ENCODE results near the gene GTF2IRD1. TPM values are rescaled to one million over a fixed set of nuclear protein-coding genes. Genes with fewer than 3 reads are reported as not detected.
"Not testable (repeated sequence)": the region's sequence is repeated elsewhere in the genome, so short reads cannot be mapped to it uniquely, and the experiment has no call there.

GTF2IRD1 gene
- total RNA-seq, 1 experiment from 2014 or later: 53.6 TPM

DNA sequence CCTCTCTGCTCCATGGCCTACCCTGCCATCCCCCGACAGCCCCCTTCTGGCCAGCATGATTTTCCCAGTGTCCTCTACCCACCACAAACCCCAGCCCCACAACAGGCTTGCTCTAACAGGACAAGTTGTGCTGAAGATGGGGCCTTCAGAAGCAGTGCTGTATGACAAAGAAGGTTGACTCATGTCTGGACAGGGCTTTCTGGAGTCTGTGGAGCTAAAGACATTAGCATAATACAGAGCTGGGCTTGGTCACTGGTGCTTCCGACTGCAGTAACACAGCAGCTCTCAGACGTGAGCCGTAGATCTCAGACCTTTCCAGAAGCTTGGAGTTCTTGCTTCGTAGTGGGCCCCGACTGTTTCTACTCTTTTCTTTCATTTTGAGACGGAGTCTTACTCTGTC is 100.5 kb downstream of the GTF2IRD1 start:
- ChIA-PET POLR2A (no interaction called here), CTCF (no interaction called here)
- H3K36me3 ChIP-seq (ENCODE audit: control insufficient read depth, insufficient read depth, low read length): peaks cover 2% of the 10 kb centered on the region
- H3K9me3 ChIP-seq: no peaks in the 10 kb centered on the region
- H3K4me3 ChIP-seq (ENCODE audit: low read depth, low read length): no peak overlapping the region
- Mint-ChIP-seq H3K36me3 (ENCODE audit: insufficient read depth, unreplicated experiment) (peaks cover 49% of the 10 kb centered on the region), H3K9me3 (ENCODE audit: unreplicated experiment) (no peaks in the 10 kb centered on the region), H3K4me1 (ENCODE audit: low read depth, unreplicated experiment) (no peaks in the 10 kb centered on the region), H3K4me3 (ENCODE audit: unreplicated experiment) (no peak overlapping the region), H3K27ac (ENCODE audit: unreplicated experiment) (no peak overlapping the region), H3K27me3 (ENCODE audit: insufficient read depth, unreplicated experiment) (no peaks in the 10 kb centered on the region)
- H3K27me3 ChIP-seq (replicated peaks; ENCODE audit: control insufficient read depth, insufficient read depth, low read length): no peaks in the 10 kb centered on the region
- H3K4me1 ChIP-seq: no peaks in the 10 kb centered on the region
- intact Hi-C loops (cut with micrococcal nuclease; ENCODE audit: unreplicated experiment): no loop called here
- BruUV-seq (replicated peaks): no TSS peak
- DNase-seq: no peak
- TF ChIP-seq, protein P1, sequence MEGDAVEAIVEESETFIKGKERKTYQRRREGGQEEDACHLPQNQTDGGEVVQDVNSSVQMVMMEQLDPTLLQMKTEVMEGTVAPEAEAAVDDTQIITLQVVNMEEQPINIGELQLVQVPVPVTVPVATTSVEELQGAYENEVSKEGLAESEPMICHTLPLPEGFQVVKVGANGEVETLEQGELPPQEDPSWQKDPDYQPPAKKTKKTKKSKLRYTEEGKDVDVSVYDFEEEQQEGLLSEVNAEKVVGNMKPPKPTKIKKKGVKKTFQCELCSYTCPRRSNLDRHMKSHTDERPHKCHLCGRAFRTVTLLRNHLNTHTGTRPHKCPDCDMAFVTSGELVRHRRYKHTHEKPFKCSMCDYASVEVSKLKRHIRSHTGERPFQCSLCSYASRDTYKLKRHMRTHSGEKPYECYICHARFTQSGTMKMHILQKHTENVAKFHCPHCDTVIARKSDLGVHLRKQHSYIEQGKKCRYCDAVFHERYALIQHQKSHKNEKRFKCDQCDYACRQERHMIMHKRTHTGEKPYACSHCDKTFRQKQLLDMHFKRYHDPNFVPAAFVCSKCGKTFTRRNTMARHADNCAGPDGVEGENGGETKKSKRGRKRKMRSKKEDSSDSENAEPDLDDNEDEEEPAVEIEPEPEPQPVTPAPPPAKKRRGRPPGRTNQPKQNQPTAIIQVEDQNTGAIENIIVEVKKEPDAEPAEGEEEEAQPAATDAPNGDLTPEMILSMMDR (IDR thresholded peaks at IDR 0.05; ENCODE audit: insufficient read depth in 1 of 2, low read depth in 1 of 2, low read length in 1 of 2, severe bottlenecking in 1 of 2, unreplicated experiment in 1 of 2): no peak

- POLR2A ChIA-PET: no interaction called here
- intact Hi-C loops (cut with micrococcal nuclease; ENCODE audit: unreplicated experiment): no loop called here
- no TSS peak for BruUV-seq (replicated peaks)
Observed at GRCh38 chr7:74560086-74560719, 106.5 kb downstream of the GTF2IRD1 start.

DNA sequence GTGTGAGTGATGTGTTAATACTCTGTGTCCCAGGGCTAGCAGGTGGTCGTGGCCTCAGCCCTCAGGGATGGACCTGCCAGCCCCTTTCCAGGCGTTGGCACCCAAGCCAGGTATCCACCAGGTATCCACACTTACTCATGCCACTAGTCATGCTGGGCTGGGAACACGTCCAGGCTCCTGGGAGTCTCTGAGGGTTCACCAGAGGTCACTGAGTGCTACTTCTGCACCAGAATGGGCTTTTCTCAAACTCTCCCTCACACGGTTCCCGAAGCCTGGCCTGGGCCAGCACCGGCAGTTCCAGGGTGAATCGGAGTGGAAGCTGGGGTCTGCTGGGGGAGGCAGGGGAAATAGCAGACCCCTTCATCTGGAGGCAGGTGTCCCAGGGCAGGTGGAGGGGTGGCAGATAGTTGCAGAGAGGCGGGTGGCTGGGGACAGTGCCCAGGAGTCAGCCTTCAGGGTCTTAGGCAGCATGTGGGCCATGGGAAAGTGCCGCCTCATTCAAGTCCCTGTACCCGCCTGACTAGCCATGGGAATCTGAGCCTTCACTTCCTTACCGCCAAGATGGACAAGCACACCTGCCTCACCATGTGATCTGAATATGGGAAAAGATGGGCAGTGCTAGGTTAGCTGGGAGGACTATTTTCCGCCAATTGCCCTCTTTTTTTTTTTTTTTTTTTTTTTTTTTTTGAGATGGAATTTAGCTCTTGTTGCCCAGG is 108.3 kb downstream of the GTF2IRD1 start:
- no peak overlapping the region for H3K4me3 ChIP-seq (ENCODE audit: low read depth, low read length)
- BruUV-seq (replicated peaks): no TSS peak
- DNase-seq: no peak
- ChIA-PET CTCF (interaction anchor here (0.6 kb wide), 1 partner anchor 22 kb away, joined by 3 read pairs; no protein-coding TSS in a partner anchor), POLR2A (no interaction called here)
- H3K9me3 ChIP-seq: no peaks in the 10 kb centered on the region
- H3K36me3 ChIP-seq (ENCODE audit: control insufficient read depth, insufficient read depth, low read length): peaks cover under 1% of the 10 kb centered on the region
- H3K9me3 Mint-ChIP-seq (ENCODE audit: unreplicated experiment): no peaks in the 10 kb centered on the region
- no peaks in the 10 kb centered on the region for H3K27me3 Mint-ChIP-seq (ENCODE audit: insufficient read depth, unreplicated experiment)
- no peaks in the 10 kb centered on the region for H3K4me1 ChIP-seq
- no peaks in the 10 kb centered on the region for H3K27me3 ChIP-seq (replicated peaks; ENCODE audit: control insufficient read depth, insufficient read depth, low read length)
- H3K36me3 Mint-ChIP-seq (ENCODE audit: insufficient read depth, unreplicated experiment): peaks cover 52% of the 10 kb centered on the region
- intact Hi-C loops (cut with micrococcal nuclease; ENCODE audit: unreplicated experiment): no loop called here
- H3K27ac Mint-ChIP-seq (ENCODE audit: unreplicated experiment): no peak overlapping the region
- no peak overlapping the region for H3K4me3 Mint-ChIP-seq (ENCODE audit: unreplicated experiment)
- TF ChIP-seq, protein P1 (IDR thresholded peaks at IDR 0.05; ENCODE audit: insufficient read depth in 1 of 2, low read depth in 1 of 2, low read length in 1 of 2, severe bottlenecking in 1 of 2, unreplicated experiment in 1 of 2): no peak
- H3K4me1 Mint-ChIP-seq (ENCODE audit: low read depth, unreplicated experiment): no peaks in the 10 kb centered on the region

More at GRCh38 chr7:74560086-74560719, 106.5 kb downstream of the GTF2IRD1 start:
- Mint-ChIP-seq H3K4me3 (ENCODE audit: unreplicated experiment) (no peak overlapping the region), H3K27me3 (ENCODE audit: insufficient read depth, unreplicated experiment) (no peaks in the 10 kb centered on the region), H3K4me1 (ENCODE audit: low read depth, unreplicated experiment) (no peaks in the 10 kb centered on the region), H3K36me3 (ENCODE audit: insufficient read depth, unreplicated experiment) (peaks cover 42% of the 10 kb centered on the region), H3K9me3 (ENCODE audit: unreplicated experiment) (no peaks in the 10 kb centered on the region), H3K27ac (ENCODE audit: unreplicated experiment) (no peak overlapping the region)
- DNase-seq: no peak
- TF ChIP-seq, protein P1 (IDR thresholded peaks at IDR 0.05; ENCODE audit: insufficient read depth in 1 of 2, low read depth in 1 of 2, low read length in 1 of 2, severe bottlenecking in 1 of 2, unreplicated experiment in 1 of 2): no peak
- no peaks in the 10 kb centered on the region for H3K27me3 ChIP-seq (replicated peaks; ENCODE audit: control insufficient read depth, insufficient read depth, low read length)
- CTCF ChIA-PET: interaction anchor here (0.6 kb wide), 1 partner anchor 703 kb away, joined by 3 read pairs; no protein-coding TSS in a partner anchor
- H3K4me3 ChIP-seq (ENCODE audit: low read depth, low read length): no peak overlapping the region
- H3K9me3 ChIP-seq: no peaks in the 10 kb centered on the region
- no peaks in the 10 kb centered on the region for H3K4me1 ChIP-seq
- peaks cover 2% of the 10 kb centered on the region for H3K36me3 ChIP-seq (ENCODE audit: control insufficient read depth, insufficient read depth, low read length)

GRCh38 chr7:74563639-74564038 is 109.9 kb downstream of the GTF2IRD1 start:
- H3K9me3 Mint-ChIP-seq (ENCODE audit: unreplicated experiment); H3K27me3 Mint-ChIP-seq (ENCODE audit: insufficient read depth, unreplicated experiment); intact Hi-C loops (cut with micrococcal nuclease; ENCODE audit: unreplicated experiment); H3K4me1 Mint-ChIP-seq (ENCODE audit: low read depth, unreplicated experiment); H3K36me3 ChIP-seq (ENCODE audit: control insufficient read depth, insufficient read depth, low read length); BruUV-seq (replicated peaks); H3K27me3 ChIP-seq (replicated peaks; ENCODE audit: control insufficient read depth, insufficient read depth, low read length); H3K27ac Mint-ChIP-seq (ENCODE audit: unreplicated experiment); POLR2A ChIA-PET; H3K4me1 ChIP-seq; H3K9me3 ChIP-seq; H3K4me3 Mint-ChIP-seq (ENCODE audit: unreplicated experiment); H3K4me3 ChIP-seq (ENCODE audit: low read depth, low read length); DNase-seq: not testable (repeated sequence)
- CTCF ChIA-PET: interaction anchor here (0.7 kb wide), 2 partner anchors 146 to 158 kb away, joined by 3 read pairs; no protein-coding TSS in a partner anchor
- H3K36me3 Mint-ChIP-seq (ENCODE audit: insufficient read depth, unreplicated experiment): peaks cover 45% of the 10 kb centered on the region
